K562 (cell line): ENCODE measurements around the gene KIF1A.

ENCODE experiments used
- ARID3A ChIP-seq: IDR thresholded peaks from 2 replicates; pipeline ENCODE4 v1.6.1; 2012; ENCODE audit warnings: low read depth, low read length, improper control_type of control experiment, borderline replicate concordance
- ATF3 ChIP-seq, 2 experiments: fragments of 450-650 bp in 1 of 2; sonication (generic) in 1 of 2; formaldehyde crosslinking in 1 of 2; IDR thresholded peaks in 1 of 2; conservative IDR thresholded peaks in 1 of 2; 2 replicates each; pipeline versions ENCODE4 v1.6.1 to v1.8.1; 2016 to 2023; ENCODE audit warnings: mild to moderate bottlenecking in 2 of 2, moderate library complexity in 2 of 2, inconsistent platforms in 1 of 2, missing genetic modification reagents in 1 of 2
- ATF4 ChIP-seq: fragments of 450-650 bp; formaldehyde crosslinking; IDR thresholded peaks from 2 replicates; pipeline ENCODE4 v1.4.0; 2022; ENCODE audit warnings: mild to moderate bottlenecking, moderate library complexity
- CC2D1A ChIP-seq: fragments of 450-650 bp; IDR thresholded peaks from 2 replicates; pipeline ENCODE4 v1.6.1; 2017; ENCODE audit warnings: mild to moderate bottlenecking
- CREB3 ChIP-seq: fragments of 450-650 bp; conservative IDR thresholded peaks from 2 replicates; pipeline ENCODE4 v1.6.1; 2016; ENCODE audit warnings: missing genetic modification characterization, low read depth, mild to moderate bottlenecking, missing compliant biosample characterization, moderate library complexity
- CREM ChIP-seq: IDR thresholded peaks from 2 replicates; pipeline ENCODE4 v1.6.1; 2014; ENCODE audit warnings: antibody characterized with exemption, low read depth
- CTBP1 ChIP-seq: fragments of 450-650 bp; IDR thresholded peaks from 2 replicates; pipeline ENCODE4 v1.6.1; 2016; ENCODE audit warnings: borderline replicate concordance
- CTCF ChIP-seq, 3 experiments: IDR thresholded peaks in 2 of 3; conservative IDR thresholded peaks in 1 of 3; 2 replicates each; pipeline ENCODE4 v1.5.1; 2011 to 2012; ENCODE audit warnings: low read length in 3 of 3, mild to moderate bottlenecking in 3 of 3, control low read depth in 2 of 3, improper control_type of control experiment in 1 of 3, inconsistent platforms in 1 of 3, low read depth in 1 of 3, mixed read lengths in 1 of 3, moderate library complexity in 1 of 3; ENCODE audit not compliant: insufficient read depth in 2 of 3
- E2F4 ChIP-seq: sonication (generic); formaldehyde crosslinking; IDR thresholded peaks from 2 replicates; pipeline ENCODE4 v1.8.0; 2022; ENCODE audit warnings: mild to moderate bottlenecking, low read depth, missing genetic modification reagents
- FOXA1 ChIP-seq: fragments of 450-650 bp; IDR thresholded peaks from 2 replicates; pipeline ENCODE4 v1.6.1; 2016; ENCODE audit warnings: mild to moderate bottlenecking, borderline replicate concordance
- FOXO4 ChIP-seq: fragments of 450-650 bp; formaldehyde crosslinking; IDR thresholded peaks from 2 replicates; pipeline ENCODE4 v1.4.0; 2020; ENCODE audit warnings: mild to moderate bottlenecking, moderate library complexity
- NRF1 ChIP-seq, 2 experiments: fragments of 450-650 bp; IDR thresholded peaks in 1 of 2; conservative IDR thresholded peaks in 1 of 2; 2 replicates each; pipeline ENCODE4 v1.6.1; 2014; ENCODE audit warnings: mild to moderate bottlenecking in 2 of 2
- POLR2A ChIP-seq: fragments of 450-650 bp; conservative IDR thresholded peaks from 2 replicates; pipeline ENCODE4 v1.6.1; 2016
- PRPF4 ChIP-seq: fragments of 200-400 bp; formaldehyde crosslinking; IDR thresholded peaks from one replicate; pipeline ENCODE4 v1.6.1; 2017; ENCODE audit warnings: low read length, low read depth, mild to moderate bottlenecking; ENCODE audit not compliant: insufficient read depth, poor library complexity, severe bottlenecking

- no peak for TF ChIP-seq FOXO4 (CRISPR knock-in tag)
- no peak for TF ChIP-seq PRPF4
- no peak for TF ChIP-seq CREB3
- TF ChIP-seq ATF3 (IDR thresholded peaks at IDR 0.05), result no peak
- no peak for TF ChIP-seq ATF3 (CRISPR knock-in tag; conservative IDR thresholded peaks at IDR 0.05)
- no peak for TF ChIP-seq E2F4
- TF ChIP-seq NRF1 (conservative IDR thresholded peaks at IDR 0.05 in 1 of 2, IDR thresholded peaks at IDR 0.05 in 1 of 2), result no peak
- no peak for TF ChIP-seq ATF4 (CRISPR knock-in tag)
- TF ChIP-seq CC2D1A, result no peak
- no peak for TF ChIP-seq ARID3A
- TF ChIP-seq CTCF (IDR thresholded peaks at IDR 0.05 in 2 of 3, conservative IDR thresholded peaks at IDR 0.05 in 1 of 3; ENCODE audit: insufficient read depth in 2 of 3, low read depth in 1 of 3, low read length in 3 of 3), result no peak
- no peak for TF ChIP-seq POLR2A
- no peak for TF ChIP-seq FOXA1
- TF ChIP-seq CTBP1, result no peak
- TF ChIP-seq CREM, result no peak
These were observed 33.6 kb downstream of the KIF1A start for GRCh38 chr2:240786355-240786841.
